ENCODE data around the gene IRX5.

Gene IRX5

DNA sequence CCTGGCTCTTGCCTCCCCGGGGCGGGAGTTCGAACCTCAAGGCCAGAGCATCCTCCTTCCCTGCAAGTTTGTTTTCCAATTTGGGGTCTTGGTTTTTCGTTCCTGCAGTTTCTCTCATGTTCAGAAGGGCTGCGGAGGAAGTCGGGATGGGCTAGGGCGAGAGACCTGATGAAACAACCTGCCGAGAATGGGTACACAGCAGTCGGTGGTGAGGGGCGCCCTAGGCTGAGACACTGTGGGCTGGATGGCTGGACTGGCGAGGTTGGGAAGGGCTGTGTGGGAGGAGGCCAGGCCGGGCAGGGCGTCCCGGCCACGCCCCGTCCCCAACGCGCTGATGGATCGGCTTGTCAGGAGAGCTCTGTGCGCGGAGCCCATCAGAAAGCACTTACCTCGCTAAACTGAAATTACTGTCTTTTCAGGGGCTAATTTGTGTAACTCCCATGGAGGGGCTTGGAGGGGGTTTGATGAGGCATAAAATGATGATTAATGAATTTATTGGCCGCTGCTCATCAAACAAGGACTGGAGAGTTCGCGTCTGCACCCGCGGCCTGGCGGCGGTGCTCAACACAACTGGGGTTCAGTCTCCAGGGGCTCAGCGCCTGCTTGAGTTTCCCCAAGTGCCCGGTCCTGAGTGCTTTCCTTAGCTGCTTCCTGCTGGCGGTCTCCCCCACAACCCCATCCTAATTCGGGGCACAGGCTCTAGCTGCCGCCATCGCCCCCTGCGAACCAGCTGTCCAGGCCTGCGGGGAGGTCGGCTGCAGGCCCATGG is 9.0 kb downstream of the IRX5 start:
- no peak overlapping the region for H3K27ac ChIP-seq
- TF ChIP-seq CTCF (conservative IDR thresholded peaks at IDR 0.05): no peak

GRCh38 chr16:54940279-54940604 is 9.6 kb downstream of the IRX5 start:
- no peak overlapping the region for H3K27ac ChIP-seq
- no peak for TF ChIP-seq CTCF (conservative IDR thresholded peaks at IDR 0.05)

DNA sequence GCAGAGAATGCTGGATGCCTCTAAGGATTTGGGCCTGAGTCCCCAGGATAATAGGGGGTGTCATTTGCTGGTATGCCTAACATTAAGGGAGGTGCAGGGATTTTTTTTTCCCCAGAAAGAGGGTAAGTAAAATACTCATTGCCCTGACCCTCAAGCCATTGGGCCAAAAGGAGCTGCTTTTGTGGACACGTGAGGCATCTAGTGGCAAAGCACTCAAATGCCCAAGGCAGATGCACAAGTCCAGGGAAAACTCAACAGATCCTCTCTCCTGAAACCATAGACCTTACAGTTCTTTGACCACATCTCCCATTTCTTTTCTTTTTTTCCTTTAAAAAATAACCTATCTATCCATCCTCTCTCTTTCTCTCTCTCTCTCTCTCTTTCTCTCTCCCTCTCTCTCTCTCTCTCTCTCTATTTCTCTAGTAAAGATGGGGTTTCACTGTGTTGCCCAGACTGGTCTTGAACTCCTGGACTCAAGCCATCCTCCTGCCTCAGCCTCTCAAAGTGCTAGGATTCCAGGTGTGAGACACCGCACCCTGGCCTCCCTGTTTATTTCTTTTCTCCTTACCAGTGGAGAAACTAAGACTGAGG is 11.8 kb downstream of the IRX5 start:
- TF ChIP-seq CTCF (conservative IDR thresholded peaks at IDR 0.05): no peak
- H3K27ac ChIP-seq: no peak overlapping the region

GRCh38 chr16:54944002-54944401 is 13.3 kb downstream of the IRX5 start:
- no peak for TF ChIP-seq CTCF (conservative IDR thresholded peaks at IDR 0.05)
- H3K27ac ChIP-seq: no peak overlapping the region

- TF ChIP-seq CTCF (conservative IDR thresholded peaks at IDR 0.05): no peak
- no peak overlapping the region for H3K27ac ChIP-seq
These were observed 14.4 kb downstream of the IRX5 start for GRCh38 chr16:54945063-54945462.

GRCh38 chr16:54946909-54947308 is 16.2 kb downstream of the IRX5 start:
- no peak for TF ChIP-seq CTCF (conservative IDR thresholded peaks at IDR 0.05)
- H3K27ac ChIP-seq: no peak overlapping the region

GRCh38 chr16:54947616-54948015 is 17.0 kb downstream of the IRX5 start:
- TF ChIP-seq CTCF (conservative IDR thresholded peaks at IDR 0.05): no peak
- no peak overlapping the region for H3K27ac ChIP-seq

Data from VCaP (cell line).